Mesenchymal stem cell (in vitro differentiated cells and primary cell): Measurements from ENCODE around the gene NOS3.

Source experiments
- DNase-seq: peaks from one replicate; pipeline ENCODE4 v3.0.0-alpha.2; 2013
- H2AFZ ChIP-seq: one replicate; pipeline ENCODE4 v1.6.1; 2013; ENCODE audit warnings: low read depth, mild to moderate bottlenecking, control low read depth, inconsistent platforms, low read length, moderate library complexity
- H2AK5ac ChIP-seq: 2 replicates; pipeline ENCODE4 v1.6.1; 2013; ENCODE audit warnings: low read length, moderate library complexity, mild to moderate bottlenecking, inconsistent platforms; ENCODE audit not compliant: severe bottlenecking
- H2BK120ac ChIP-seq: one replicate; pipeline ENCODE4 v1.6.1; 2013; ENCODE audit warnings: low read depth, mild to moderate bottlenecking, inconsistent platforms, low read length, moderate library complexity
- H2BK12ac ChIP-seq, 2 experiments: one replicate each; pipeline ENCODE4 v1.6.1; 2013; ENCODE audit warnings: inconsistent platforms in 2 of 2, low read length in 2 of 2, mild to moderate bottlenecking in 2 of 2, moderate library complexity in 2 of 2, control low read depth in 1 of 2
- H2BK15ac ChIP-seq: one replicate; pipeline ENCODE4 v1.6.1; 2013; ENCODE audit warnings: mild to moderate bottlenecking, low read depth, inconsistent platforms; ENCODE audit not compliant: poor library complexity, severe bottlenecking
- H2BK5ac ChIP-seq: 2 replicates; pipeline ENCODE4 v1.6.1; 2013; ENCODE audit warnings: low read depth, mild to moderate bottlenecking, low read length, control low read depth, inconsistent platforms; ENCODE audit not compliant: poor library complexity, severe bottlenecking
- H3K14ac ChIP-seq, 2 experiments: one replicate each; pipeline ENCODE4 v1.6.1; 2013; ENCODE audit warnings: inconsistent platforms in 2 of 2, low read length in 2 of 2, control low read depth in 1 of 2, mild to moderate bottlenecking in 1 of 2, moderate library complexity in 1 of 2
- H3K18ac ChIP-seq, 2 experiments: one replicate each; pipeline ENCODE4 v1.6.1; 2013; ENCODE audit warnings: inconsistent platforms in 2 of 2, low read length in 2 of 2, control low read depth in 1 of 2, low read depth in 1 of 2, mild to moderate bottlenecking in 1 of 2
- H3K23ac ChIP-seq, 2 experiments: one replicate each; pipeline ENCODE4 v1.6.1; 2013; ENCODE audit warnings: inconsistent platforms in 2 of 2, low read length in 2 of 2, mild to moderate bottlenecking in 2 of 2, moderate library complexity in 2 of 2, control low read depth in 1 of 2
- H3K27ac ChIP-seq: 2 replicates; pipeline ENCODE4 v1.5.1; 2013; ENCODE audit warnings: mild to moderate bottlenecking, moderate library complexity, low read length, control low read depth, inconsistent platforms; ENCODE audit not compliant: poor library complexity, severe bottlenecking
- H3K27me3 ChIP-seq, 2 experiments: 2 replicates each; pipeline versions ENCODE4 v1.6.1 to v1.7.0; 2013; ENCODE audit warnings: low read length in 2 of 2, mild to moderate bottlenecking in 2 of 2, moderate library complexity in 2 of 2, control low read depth in 1 of 2, inconsistent platforms in 1 of 2; ENCODE audit not compliant: control insufficient read depth in 1 of 2, insufficient read depth in 1 of 2
- H3K36me3 ChIP-seq, 2 experiments: 2 replicates each; pipeline versions ENCODE4 v1.6.1 to v1.7.0; 2013; ENCODE audit warnings: low read length in 2 of 2, control low read depth in 1 of 2, inconsistent platforms in 1 of 2, low read depth in 1 of 2, mild to moderate bottlenecking in 1 of 2; ENCODE audit not compliant: insufficient read depth in 2 of 2, control insufficient read depth in 1 of 2
- H3K4ac ChIP-seq, 2 experiments: one replicate each; pipeline ENCODE4 v1.6.1; 2013; ENCODE audit warnings: inconsistent platforms in 2 of 2, low read length in 2 of 2, mild to moderate bottlenecking in 2 of 2, moderate library complexity in 2 of 2, control low read depth in 1 of 2, low read depth in 1 of 2
- H3K4me1 ChIP-seq: 2 replicates; pipeline ENCODE4 v1.6.1; 2013; ENCODE audit warnings: low read depth, low read length, control low read depth; ENCODE audit not compliant: control insufficient read depth, insufficient read depth
- H3K4me2 ChIP-seq: 2 replicates; pipeline ENCODE4 v1.6.1; 2013; ENCODE audit warnings: low read length, mild to moderate bottlenecking, inconsistent platforms; ENCODE audit not compliant: poor library complexity, severe bottlenecking
- H3K4me3 ChIP-seq, 2 experiments: 2 replicates each; pipeline versions ENCODE4 v1.5.1 to v1.7.0; 2013; ENCODE audit warnings: low read length in 2 of 2, mild to moderate bottlenecking in 2 of 2, control low read depth in 1 of 2, low read depth in 1 of 2; ENCODE audit not compliant: insufficient read depth in 1 of 2
- H3K79me1 ChIP-seq: replicated peaks from 2 replicates; pipeline ENCODE4 v1.6.1; 2013; ENCODE audit warnings: mild to moderate bottlenecking, control low read depth, low read length, inconsistent platforms; ENCODE audit not compliant: poor library complexity, severe bottlenecking
- H3K9ac ChIP-seq: 2 replicates; pipeline ENCODE4 v1.7.0; 2013; ENCODE audit warnings: mild to moderate bottlenecking, low read length, moderate library complexity
- H3K9me3 ChIP-seq: 2 replicates; pipeline ENCODE4 v1.7.0; 2013; ENCODE audit warnings: mild to moderate bottlenecking, low read length; ENCODE audit not compliant: control insufficient read depth
- H4K8ac ChIP-seq: one replicate; pipeline ENCODE4 v1.6.1; 2013; ENCODE audit warnings: inconsistent platforms, mild to moderate bottlenecking, low read length, moderate library complexity
- H4K91ac ChIP-seq: one replicate; pipeline ENCODE4 v1.6.1; 2013; ENCODE audit warnings: mild to moderate bottlenecking, low read length, inconsistent platforms
- WGBS: methylation state at CpG from one replicate; pipeline ENCODE4 v1.1.7; 2013; ENCODE audit warnings: mixed read lengths; 5-methylcytosine and 5-hydroxymethylcytosine counted together

NOS3 gene

GRCh38 chr7:151060113-151060415 lies 69.2 kb downstream of the NOS3 start:
- H2AFZ ChIP-seq, result no peak overlapping the region
- H3K27ac ChIP-seq, result peak overlapping the region; percentile 77
- under 1% methylated on average over 13 of the region's 17 CpGs for WGBS
- H3K4me1 ChIP-seq, result peaks cover 51% of the 10 kb centered on the region
- H3K9me3 ChIP-seq, result no peaks in the 10 kb centered on the region
- peak overlapping the region; percentile 93 for H3K4me2 ChIP-seq
- H3K4me3 ChIP-seq, result peak overlapping the region; percentile 77 to 93
- H2BK5ac ChIP-seq, result peak overlapping the region; percentile 80
- peak overlapping the region; percentile 68 to 90 for H3K14ac ChIP-seq
- H2BK15ac ChIP-seq, result peak overlapping the region; percentile 85
- H2BK120ac ChIP-seq, result peak overlapping the region; percentile 84
- peaks cover 14 to 28% of the 10 kb centered on the region in 2 experiments for H3K36me3 ChIP-seq
- H3K9ac ChIP-seq, result peak overlapping the region; percentile 90
- no peak overlapping the region for H4K8ac ChIP-seq
- H3K79me1 ChIP-seq, result peaks cover 24% of the 10 kb centered on the region
- H2AK5ac ChIP-seq, result no peak overlapping the region
- peak overlapping the region; percentile 73 to 90 for H3K4ac ChIP-seq
- H2BK12ac ChIP-seq, result peak overlapping the region in 1 of 2 experiments; percentile 51
- H4K91ac ChIP-seq, result peak overlapping the region; percentile 40
- H3K27me3 ChIP-seq, result no peaks in the 10 kb centered on the region
- DNase-seq, result no peak
- H3K18ac ChIP-seq, result peak overlapping the region; percentile 44 to 77
- H3K23ac ChIP-seq, result peak overlapping the region in 1 of 2 experiments; percentile 14

- Histone ChIP-seq H2AK5ac (no peak overlapping the region), H2BK120ac (peak overlapping the region; percentile 64), H3K9ac (peak overlapping the region; percentile 90), H4K8ac (no peak overlapping the region), H3K18ac (peak overlapping the region; percentile 44 to 77), H2BK15ac (peak overlapping the region; percentile 85), H3K23ac (peak overlapping the region; percentile 15 to 68), H3K36me3 (peaks cover 19 to 30% of the 10 kb centered on the region in 2 experiments), H3K27ac (peak overlapping the region; percentile 77), H3K4me1 (peaks cover 51% of the 10 kb centered on the region), H2AFZ (no peak overlapping the region), H3K9me3 (no peaks in the 10 kb centered on the region), H4K91ac (peak overlapping the region; percentile 64), H3K4me3 (peak overlapping the region; percentile 77 to 93), H3K79me1 (peaks cover 27% of the 10 kb centered on the region), H3K27me3 (no peaks in the 10 kb centered on the region), H3K4me2 (peak overlapping the region; percentile 93), H3K4ac (peak overlapping the region; percentile 73 to 90), H2BK5ac (peak overlapping the region; percentile 80), H2BK12ac (peak overlapping the region in 1 of 2 experiments; percentile 85), H3K14ac (peak overlapping the region; percentile 68 to 90)
- WGBS, result 27% methylated on average over 8 of the region's 21 CpGs
- peak; percentile 49 for DNase-seq
Measured at GRCh38 chr7:151060416-151061212, 69.8 kb downstream of the NOS3 start.

- H3K4me2 ChIP-seq, result peak overlapping the region; percentile 93
- peak overlapping the region; percentile 90 for H3K9ac ChIP-seq
- no peak overlapping the region for H2BK15ac ChIP-seq
- peak overlapping the region in 1 of 2 experiments; percentile 95 for H3K14ac ChIP-seq
- no peak overlapping the region for H2AFZ ChIP-seq
- peaks cover 26 to 34% of the 10 kb centered on the region in 2 experiments for H3K36me3 ChIP-seq
- H4K91ac ChIP-seq, result peak overlapping the region; percentile 56
- H2BK12ac ChIP-seq, result peak overlapping the region; percentile 12 to 98
- peak overlapping the region; percentile 42 to 44 for H3K18ac ChIP-seq
- H3K4me3 ChIP-seq, result peak overlapping the region; percentile 24 to 93
- H3K4ac ChIP-seq, result peak overlapping the region; percentile 10 to 89
- DNase-seq, result peak; percentile 34
- peak overlapping the region; percentile 1 for H4K8ac ChIP-seq
- WGBS, result 42% methylated on average over 33 of the region's 33 CpGs
- peak overlapping the region; percentile 77 for H3K27ac ChIP-seq
- peak overlapping the region in 1 of 2 experiments; percentile 29 for H3K23ac ChIP-seq
- H3K4me1 ChIP-seq, result peaks cover 55% of the 10 kb centered on the region
- peaks cover 27% of the 10 kb centered on the region for H3K79me1 ChIP-seq
- peak overlapping the region; percentile 24 for H2BK5ac ChIP-seq
- no peaks in the 10 kb centered on the region for H3K9me3 ChIP-seq
- no peaks in the 10 kb centered on the region for H3K27me3 ChIP-seq
- peak overlapping the region; percentile 81 for H2AK5ac ChIP-seq
- peak overlapping the region; percentile 51 for H2BK120ac ChIP-seq
Measured at GRCh38 chr7:151061213-151062110, 70.6 kb downstream of the NOS3 start.

GRCh38 chr7:151062111-151062398 lies 71.2 kb downstream of the NOS3 start:
- Histone ChIP-seq H3K4me2 (peak overlapping the region; percentile 93), H3K4ac (peak overlapping the region; percentile 10 to 89), H2AFZ (no peak overlapping the region), H3K4me3 (peak overlapping the region in 1 of 2 experiments; percentile 93), H2BK120ac (peak overlapping the region; percentile 12), H3K9me3 (no peaks in the 10 kb centered on the region), H3K18ac (peak overlapping the region; percentile 42 to 44), H3K4me1 (peaks cover 54% of the 10 kb centered on the region), H2BK15ac (no peak overlapping the region), H3K14ac (peak overlapping the region in 1 of 2 experiments; percentile 95), H3K27me3 (no peaks in the 10 kb centered on the region), H4K8ac (peak overlapping the region; percentile 1), H3K36me3 (peaks cover 32 to 40% of the 10 kb centered on the region in 2 experiments), H3K27ac (peak overlapping the region; percentile 77), H4K91ac (peak overlapping the region; percentile 56), H2AK5ac (peak overlapping the region; percentile 81), H2BK12ac (peak overlapping the region; percentile 6 to 98), H3K9ac (peak overlapping the region; percentile 90), H3K79me1 (peaks cover 24% of the 10 kb centered on the region), H2BK5ac (no peak overlapping the region), H3K23ac (peak overlapping the region in 1 of 2 experiments; percentile 29)
- DNase-seq, result no peak
- 22% methylated on average over 11 of the region's 11 CpGs for WGBS
